Measurements from ENCODE around the gene GABBR1.

DNA sequence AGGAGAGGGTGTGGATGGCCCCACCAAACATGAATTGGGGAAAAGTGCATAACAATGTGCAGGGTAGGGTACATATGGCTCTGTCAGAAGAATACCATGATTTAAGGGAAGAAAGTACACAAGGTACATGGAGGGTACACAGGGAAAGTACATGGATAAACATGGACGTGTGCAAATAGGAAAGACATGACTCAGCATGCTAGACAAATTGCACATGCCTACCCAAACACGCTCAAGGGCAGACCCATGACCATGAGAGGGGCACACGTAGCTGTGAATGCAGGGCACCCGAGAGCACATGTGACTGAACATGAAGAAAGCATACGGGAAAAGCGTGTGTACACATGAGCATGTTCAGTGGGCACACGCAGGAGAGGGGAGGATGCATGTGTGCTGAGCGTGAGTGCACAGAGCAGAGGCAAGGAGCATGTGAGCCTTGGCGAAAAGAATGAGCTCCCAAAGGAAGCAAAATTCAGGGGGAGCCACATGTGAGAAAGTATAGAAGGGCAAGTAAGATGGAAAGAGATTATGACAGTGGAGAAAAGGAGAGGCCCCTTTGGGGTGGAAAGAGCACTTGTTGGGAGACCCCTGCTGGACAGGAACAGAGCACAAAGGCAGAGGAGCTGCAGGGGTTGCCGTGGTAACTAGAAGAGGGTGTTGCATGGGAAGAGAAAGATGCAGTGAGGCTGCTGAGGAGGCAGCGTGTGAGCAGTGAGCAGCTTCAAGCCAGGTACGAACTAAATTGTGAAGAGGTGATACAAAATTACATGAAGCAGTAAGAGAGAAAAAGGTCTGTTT is 30.2 kb downstream of the GABBR1 start:
- TF ChIP-seq CTCF (IDR thresholded peaks at IDR 0.05) (no peak), POLR2A (IDR thresholded peaks at IDR 0.05) (no peak), EP300 (IDR thresholded peaks at IDR 0.05) (no peak)

Measured in tibial nerve (tissue), 4 donors.